Mononuclear cell (primary cell): ENCODE data around the gene LYSMD4. TPM values are rescaled to one million over a fixed set of nuclear protein-coding genes. Genes with fewer than 3 reads are reported as not detected.

Experiments
- H3K27me3 ChIP-seq: 2 replicates; pipeline ENCODE4 v1.6.0; 2011; ENCODE audit warnings: low read length, control low read depth; ENCODE audit not compliant: insufficient read depth
- H3K4me1 ChIP-seq: 2 replicates; pipeline ENCODE4 v1.5.1; 2011; ENCODE audit warnings: mild to moderate bottlenecking, low read length, control low read depth; ENCODE audit not compliant: insufficient read depth
- H3K4me3 ChIP-seq: 2 replicates; pipeline ENCODE4 v1.5.1; 2011; ENCODE audit warnings: mild to moderate bottlenecking, low read length, moderate library complexity
- H3K9me3 ChIP-seq: 2 replicates; pipeline ENCODE4 v1.5.1; 2011; ENCODE audit warnings: low read depth, mild to moderate bottlenecking, control low read depth, low read length
- total RNA-seq: library from RNA; depleted of rRNA; stranded (reverse); fragments of >200 nt; gene quantifications from one replicate; pipeline ENCODE4 v1.2.3, GENCODE V29; 2012

The LYSMD4 gene
- total RNA-seq, 1 donor: 6.6 TPM

- Histone ChIP-seq H3K9me3 (no peaks in the 10 kb centered on the region), H3K4me1 (peaks cover 19% of the 10 kb centered on the region), H3K4me3 (no peak overlapping the region), H3K27me3 (no peaks in the 10 kb centered on the region)
Observed at GRCh38 chr15:99721104-99721778, 12.0 kb downstream of the LYSMD4 start.

GRCh38 chr15:99720533-99720932 lies 12.7 kb downstream of the LYSMD4 start:
- no peaks in the 10 kb centered on the region for H3K9me3 ChIP-seq
- H3K27me3 ChIP-seq: no peaks in the 10 kb centered on the region
- no peak overlapping the region for H3K4me3 ChIP-seq

GRCh38 chr15:99719096-99719541 lies 14.1 kb downstream of the LYSMD4 start:
- H3K27me3 ChIP-seq: no peaks in the 10 kb centered on the region
- no peaks in the 10 kb centered on the region for H3K9me3 ChIP-seq
- H3K4me1 ChIP-seq: peaks cover 19% of the 10 kb centered on the region
- no peak overlapping the region for H3K4me3 ChIP-seq

More at GRCh38 chr15:99720533-99720932, 12.7 kb downstream of the LYSMD4 start:
- H3K4me1 ChIP-seq: peaks cover 19% of the 10 kb centered on the region

- H3K4me3 ChIP-seq: no peak overlapping the region
- peaks cover 19% of the 10 kb centered on the region for H3K4me1 ChIP-seq
- no peaks in the 10 kb centered on the region for H3K9me3 ChIP-seq
- no peaks in the 10 kb centered on the region for H3K27me3 ChIP-seq
Observed at GRCh38 chr15:99718421-99718820, 14.8 kb downstream of the LYSMD4 start.

- H3K4me1 ChIP-seq: peaks cover 19% of the 10 kb centered on the region
- no peaks in the 10 kb centered on the region for H3K27me3 ChIP-seq
- H3K9me3 ChIP-seq: no peaks in the 10 kb centered on the region
- H3K4me3 ChIP-seq: no peak overlapping the region
Observed at GRCh38 chr15:99717161-99718009, 15.9 kb downstream of the LYSMD4 start.

- no peaks in the 10 kb centered on the region for H3K27me3 ChIP-seq
- peaks cover 19% of the 10 kb centered on the region for H3K4me1 ChIP-seq
- no peak overlapping the region for H3K4me3 ChIP-seq
- no peaks in the 10 kb centered on the region for H3K9me3 ChIP-seq
Observed at GRCh38 chr15:99716540-99717095, 16.6 kb downstream of the LYSMD4 start.

GRCh38 chr15:99712415-99712814 lies 20.8 kb downstream of the LYSMD4 start:
- H3K4me1 ChIP-seq: no peaks in the 10 kb centered on the region

GRCh38 chr15:99711625-99712024 lies 21.6 kb downstream of the LYSMD4 start:
- no peak overlapping the region for H3K4me3 ChIP-seq
- H3K4me1 ChIP-seq: peaks cover 4% of the 10 kb centered on the region
- H3K9me3 ChIP-seq: no peaks in the 10 kb centered on the region
- no peaks in the 10 kb centered on the region for H3K27me3 ChIP-seq

More at GRCh38 chr15:99712415-99712814, 20.8 kb downstream of the LYSMD4 start:
- H3K27me3 ChIP-seq: no peaks in the 10 kb centered on the region
- H3K9me3 ChIP-seq: no peaks in the 10 kb centered on the region
- no peak overlapping the region for H3K4me3 ChIP-seq

GRCh38 chr15:99709243-99709986 lies 23.8 kb downstream of the LYSMD4 start:
- H3K4me1 ChIP-seq: peaks cover 4% of the 10 kb centered on the region
- H3K9me3 ChIP-seq: no peaks in the 10 kb centered on the region
- no peaks in the 10 kb centered on the region for H3K27me3 ChIP-seq
- no peak overlapping the region for H3K4me3 ChIP-seq

GRCh38 chr15:99708563-99708962 lies 24.7 kb downstream of the LYSMD4 start:
- peaks cover 10% of the 10 kb centered on the region for H3K4me1 ChIP-seq
- H3K4me3 ChIP-seq: no peak overlapping the region
- no peaks in the 10 kb centered on the region for H3K9me3 ChIP-seq
- no peaks in the 10 kb centered on the region for H3K27me3 ChIP-seq

- Histone ChIP-seq H3K4me3 (no peak overlapping the region), H3K4me1 (peaks cover 16% of the 10 kb centered on the region), H3K9me3 (no peaks in the 10 kb centered on the region), H3K27me3 (no peaks in the 10 kb centered on the region)
Observed at GRCh38 chr15:99707473-99708270, 25.6 kb downstream of the LYSMD4 start.

- Histone ChIP-seq H3K4me3 (no peak overlapping the region), H3K27me3 (no peaks in the 10 kb centered on the region), H3K4me1 (peaks cover 16% of the 10 kb centered on the region), H3K9me3 (no peaks in the 10 kb centered on the region)
Observed at GRCh38 chr15:99706557-99707303, 26.5 kb downstream of the LYSMD4 start.

GRCh38 chr15:99704444-99704838 lies 28.8 kb downstream of the LYSMD4 start:
- H3K9me3 ChIP-seq: no peaks in the 10 kb centered on the region
- no peaks in the 10 kb centered on the region for H3K27me3 ChIP-seq
- peaks cover 16% of the 10 kb centered on the region for H3K4me1 ChIP-seq
- H3K4me3 ChIP-seq: no peak overlapping the region
